Hematopoietic multipotent progenitor cell treated with erythropoietin and hydrocortisone succinate and interleukin-3 and kit ligand, for 17 days (in vitro differentiated cells): ENCODE measurements around the gene CKAP5.
"Not testable (repeated sequence)": the region's sequence is repeated elsewhere in the genome, so short reads cannot be mapped to it uniquely, and the experiment has no call there.

Experiments used
- DNase-seq: peaks from one replicate; pipeline ENCODE4 v3.0.0-alpha.2; 2015; ENCODE audit warnings: low spot score

The CKAP5 gene

GRCh38 chr11:46855167-46855566 is 9.1 kb upstream of the CKAP5 start:
- DNase-seq = no peak

GRCh38 chr11:46850829-46851380 is 4.8 kb upstream of the CKAP5 start:
- DNase-seq = no peak

GRCh38 chr11:46849631-46850030 is 3.6 kb upstream of the CKAP5 start:
- DNase-seq = no peak

- DNase-seq = no peak
These were observed 390 bp upstream of the CKAP5 start for GRCh38 chr11:46846510-46846830.

GRCh38 chr11:46845440-46845739 is 690 bp downstream of the CKAP5 start:
- no peak for DNase-seq

- DNase-seq = no peak
These were observed 6.0 kb downstream of the CKAP5 start for GRCh38 chr11:46840116-46840515.

- no peak for DNase-seq
These were observed 7.6 kb downstream of the CKAP5 start for GRCh38 chr11:46838501-46838900.

GRCh38 chr11:46837860-46838259 is 8.2 kb downstream of the CKAP5 start:
- DNase-seq = no peak

GRCh38 chr11:46836870-46837269 is 9.2 kb downstream of the CKAP5 start:
- DNase-seq = no peak

- DNase-seq = no peak
These were observed 9.6 kb downstream of the CKAP5 start for GRCh38 chr11:46836431-46836830.

GRCh38 chr11:46835897-46836296 is 10.2 kb downstream of the CKAP5 start:
- DNase-seq = no peak

GRCh38 chr11:46834821-46835220 is 11.3 kb downstream of the CKAP5 start:
- DNase-seq = no peak

- DNase-seq = peak; percentile 24
These were observed 13.4 kb downstream of the CKAP5 start for GRCh38 chr11:46832511-46833214.

- DNase-seq = peak; percentile 32
These were observed 18.1 kb downstream of the CKAP5 start for GRCh38 chr11:46827995-46828394.

- DNase-seq = peak; percentile 84
These were observed 19.6 kb downstream of the CKAP5 start for GRCh38 chr11:46826310-46827044.

- no peak for DNase-seq
These were observed 37.2 kb downstream of the CKAP5 start for GRCh38 chr11:46808799-46809431.

GRCh38 chr11:46801694-46802470 is 44.2 kb downstream of the CKAP5 start:
- no peak for DNase-seq

- no peak for DNase-seq
These were observed 45.9 kb downstream of the CKAP5 start for GRCh38 chr11:46800177-46800576.

GRCh38 chr11:46799725-46800124 is 46.4 kb downstream of the CKAP5 start:
- not testable (repeated sequence) for DNase-seq

- DNase-seq = no peak
These were observed 67.7 kb downstream of the CKAP5 start for GRCh38 chr11:46778416-46778815.

- no peak for DNase-seq
These were observed 69.2 kb downstream of the CKAP5 start for GRCh38 chr11:46776878-46777277.

- DNase-seq = no peak
These were observed 76.4 kb downstream of the CKAP5 start for GRCh38 chr11:46769636-46770221.
